Brain microvascular endothelial cell (primary cell): ENCODE measurements around the gene JDP2.

Source experiments
- DNase-seq: peaks from one replicate; pipeline ENCODE4 v3.0.0-alpha.2; 2020
- H3K27ac ChIP-seq: fragments of 250-450 bp; sonication (Bioruptor Pico); 2 replicates; pipeline ENCODE4 v1.5.1; 2020; ENCODE audit warnings: mild to moderate bottlenecking, moderate library complexity
- H3K27me3 ChIP-seq: fragments of 250-450 bp; sonication (Bioruptor Pico); replicated peaks from 2 replicates; pipeline ENCODE4 v1.5.1; 2020; ENCODE audit warnings: mild to moderate bottlenecking
- H3K36me3 ChIP-seq: fragments of 250-450 bp; sonication (Bioruptor Pico); replicated peaks from 2 replicates; pipeline ENCODE4 v1.5.1; 2020; ENCODE audit warnings: mild to moderate bottlenecking
- H3K4me3 ChIP-seq: 2 replicates; pipeline ENCODE4 v1.5.1; 2011; ENCODE audit warnings: low read depth, mild to moderate bottlenecking, control low read depth, low read length, moderate library complexity
- in situ Hi-C: cut with HindIII; loops from 2 replicates; pipeline ENCODE4 v1.10.0; 2017; ENCODE audit warnings: low sequenced_read_pairs, low pct_ligation_motif_present
- TF ChIP-seq, protein P1 (sequence below): IDR thresholded peaks from 2 replicates; pipeline ENCODE4 v1.5.1; 2011; ENCODE audit warnings: low read depth, mild to moderate bottlenecking, moderate library complexity, low read length, control low read depth, inconsistent platforms; ENCODE audit errors: missing control alignments

Gene JDP2

GRCh38 chr14:75486318-75486717 is 58.5 kb downstream of the JDP2 start:
- in situ Hi-C loops = no loop called here
- DNase-seq = no peak
- Histone ChIP-seq H3K27me3 (no peaks in the 10 kb centered on the region), H3K36me3 (no peaks in the 10 kb centered on the region), H3K4me3 (no peak overlapping the region), H3K27ac (no peak overlapping the region)
- TF ChIP-seq, protein P1, sequence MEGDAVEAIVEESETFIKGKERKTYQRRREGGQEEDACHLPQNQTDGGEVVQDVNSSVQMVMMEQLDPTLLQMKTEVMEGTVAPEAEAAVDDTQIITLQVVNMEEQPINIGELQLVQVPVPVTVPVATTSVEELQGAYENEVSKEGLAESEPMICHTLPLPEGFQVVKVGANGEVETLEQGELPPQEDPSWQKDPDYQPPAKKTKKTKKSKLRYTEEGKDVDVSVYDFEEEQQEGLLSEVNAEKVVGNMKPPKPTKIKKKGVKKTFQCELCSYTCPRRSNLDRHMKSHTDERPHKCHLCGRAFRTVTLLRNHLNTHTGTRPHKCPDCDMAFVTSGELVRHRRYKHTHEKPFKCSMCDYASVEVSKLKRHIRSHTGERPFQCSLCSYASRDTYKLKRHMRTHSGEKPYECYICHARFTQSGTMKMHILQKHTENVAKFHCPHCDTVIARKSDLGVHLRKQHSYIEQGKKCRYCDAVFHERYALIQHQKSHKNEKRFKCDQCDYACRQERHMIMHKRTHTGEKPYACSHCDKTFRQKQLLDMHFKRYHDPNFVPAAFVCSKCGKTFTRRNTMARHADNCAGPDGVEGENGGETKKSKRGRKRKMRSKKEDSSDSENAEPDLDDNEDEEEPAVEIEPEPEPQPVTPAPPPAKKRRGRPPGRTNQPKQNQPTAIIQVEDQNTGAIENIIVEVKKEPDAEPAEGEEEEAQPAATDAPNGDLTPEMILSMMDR = no peak

GRCh38 chr14:75487155-75487671 is 59.4 kb downstream of the JDP2 start:
- DNase-seq = no peak
- in situ Hi-C loops = no loop called here

DNA sequence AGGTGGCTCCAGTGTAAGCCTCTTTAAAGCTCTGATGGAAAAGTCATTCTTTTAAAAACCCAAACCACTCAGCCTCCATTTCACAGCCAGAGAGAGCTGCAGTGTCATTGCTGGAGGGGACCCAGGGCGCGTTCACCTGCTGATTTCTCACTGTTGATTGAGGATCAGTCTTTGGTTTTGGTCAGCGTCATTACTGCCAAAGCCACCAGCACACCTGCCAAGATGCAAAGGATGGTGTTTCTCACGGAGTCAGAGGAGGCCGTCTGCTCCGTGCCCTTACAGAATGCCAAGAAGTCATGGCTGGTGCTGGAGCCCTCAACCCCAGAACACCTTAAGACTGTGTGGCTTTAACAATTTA is 61.6 kb downstream of the JDP2 start:
- TF ChIP-seq, protein P1 = no peak
- in situ Hi-C loops = no loop called here
- no peak overlapping the region for H3K4me3 ChIP-seq
- H3K27me3 ChIP-seq = no peaks in the 10 kb centered on the region
- DNase-seq = no peak
- no peak overlapping the region for H3K27ac ChIP-seq
- no peaks in the 10 kb centered on the region for H3K36me3 ChIP-seq

More at GRCh38 chr14:75487155-75487671, 59.4 kb downstream of the JDP2 start:
- Histone ChIP-seq H3K4me3 (no peak overlapping the region), H3K36me3 (no peaks in the 10 kb centered on the region), H3K27ac (no peak overlapping the region), H3K27me3 (no peaks in the 10 kb centered on the region)
- TF ChIP-seq, protein P1 = no peak

- DNase-seq = no peak
- Histone ChIP-seq H3K36me3 (no peaks in the 10 kb centered on the region), H3K4me3 (no peak overlapping the region)
Observed at GRCh38 chr14:75491376-75491978, 63.7 kb downstream of the JDP2 start.

DNA sequence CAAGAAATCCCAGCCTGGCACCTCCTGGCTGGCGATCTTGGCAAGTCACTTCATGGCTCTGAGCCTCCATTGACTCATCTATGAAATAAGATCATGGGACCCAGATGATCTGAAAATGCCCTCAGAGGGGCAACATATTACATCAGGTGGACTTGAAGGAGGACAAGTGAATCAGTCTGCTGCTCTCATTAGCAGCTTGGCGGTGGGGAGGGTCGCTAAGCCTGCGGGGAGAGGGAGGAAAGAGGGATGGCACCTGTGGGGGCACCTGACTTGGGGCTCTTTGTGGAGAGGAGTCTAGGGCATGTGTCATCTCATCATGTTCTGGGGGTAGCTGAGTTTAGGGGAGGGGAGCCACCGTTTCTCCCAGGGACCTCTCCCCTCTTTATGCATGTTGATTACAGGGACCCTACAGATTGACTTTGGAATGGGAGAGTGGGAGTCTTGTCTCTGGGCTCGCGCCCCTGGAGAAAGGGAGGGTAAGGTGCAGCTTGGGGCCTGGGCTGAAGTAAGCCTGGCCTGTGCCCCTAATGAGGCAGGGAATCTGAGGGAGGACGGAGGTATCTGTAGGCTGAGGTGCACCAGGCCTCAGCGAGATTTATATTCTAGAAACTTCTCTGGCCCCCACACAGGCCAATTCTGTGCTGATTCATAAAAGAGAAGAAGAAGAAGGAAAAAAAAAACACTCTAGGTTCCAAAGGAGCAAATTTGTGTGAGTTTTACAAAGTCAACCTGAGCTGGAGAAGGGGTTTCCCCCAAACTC is 65.2 kb downstream of the JDP2 start:
- TF ChIP-seq, protein P1 = no peak
- Histone ChIP-seq H3K27me3 (no peaks in the 10 kb centered on the region), H3K4me3 (no peak overlapping the region), H3K27ac (no peak overlapping the region), H3K36me3 (no peaks in the 10 kb centered on the region)
- in situ Hi-C loops = no loop called here
- no peak for DNase-seq

More at GRCh38 chr14:75491376-75491978, 63.7 kb downstream of the JDP2 start:
- Histone ChIP-seq H3K27ac (no peak overlapping the region), H3K27me3 (no peaks in the 10 kb centered on the region)
- in situ Hi-C loops = no loop called here
- TF ChIP-seq, protein P1 = no peak
